GM23248 (cell line): ENCODE data around the gene ZNF500.

Experiments used
- EZH2 ChIP-seq: fragments of 200-600 bp; sonication (generic); IDR thresholded peaks from 2 replicates; pipeline ENCODE4 v1.6.1; 2018; ENCODE audit warnings: antibody characterized with exemption, mild to moderate bottlenecking; ENCODE audit not compliant: insufficient read depth, poor library complexity, severe bottlenecking
- EZH2phosphoT487 ChIP-seq: fragments of 200-600 bp; sonication (generic); IDR thresholded peaks from 2 replicates; pipeline ENCODE4 v1.6.1; 2018; ENCODE audit warnings: antibody characterized with exemption, moderate library complexity, mild to moderate bottlenecking, low read depth; ENCODE audit not compliant: insufficient read depth

- TF ChIP-seq EZH2phosphoT487 (no peak), EZH2 (no peak)
Observed at GRCh38 chr16:4726616-4727015, 40.3 kb downstream of the ZNF500 start.
